Gastrocnemius medialis (tissue), 4 donors: ENCODE results near the gene ANKS1B.

Experiments
- POLR2A ChIP-seq, 2 donors: fragments of 450-650 bp; IDR thresholded peaks; one replicate each; pipeline ENCODE4 v1.6.1; 2017; ENCODE audit warnings: antibody characterized with exemption in 2 of 2, mild to moderate bottlenecking in 2 of 2, moderate library complexity in 2 of 2
- TF ChIP-seq, protein P1 (sequence below), 5 experiments: fragments of 450-650 bp in 3 of 5; fragments of 200-600 bp in 2 of 5; sonication (generic) in 2 of 5; IDR thresholded peaks in 4 of 5; conservative IDR thresholded peaks in 1 of 5; 1 replicate in 4 of 5; 2 replicates in 1 of 5; pipeline ENCODE4 v1.5.1; 2016 to 2019; ENCODE audit warnings: antibody characterized with exemption in 5 of 5, mild to moderate bottlenecking in 3 of 5, moderate library complexity in 3 of 5

DNA sequence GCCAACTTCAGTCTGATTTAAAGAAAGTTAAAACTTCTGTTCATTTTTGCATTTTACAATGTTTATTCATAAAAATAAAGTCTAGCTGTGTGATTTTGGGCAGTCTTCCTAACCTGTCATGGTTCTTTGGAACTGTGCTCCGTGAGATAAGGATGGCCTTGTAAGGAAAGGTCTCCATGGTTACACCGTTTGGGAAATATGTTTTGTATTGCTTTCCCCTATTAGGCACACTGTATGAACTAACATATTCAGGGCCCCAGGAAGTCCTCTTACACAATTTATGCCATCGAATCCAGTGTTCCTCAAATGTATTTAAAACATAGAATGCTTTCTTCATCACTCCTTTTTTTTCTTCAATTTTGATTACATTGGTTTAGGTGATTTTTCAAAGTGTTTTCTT is 1285.2 kb downstream of the ANKS1B start:
- TF ChIP-seq, protein P1, sequence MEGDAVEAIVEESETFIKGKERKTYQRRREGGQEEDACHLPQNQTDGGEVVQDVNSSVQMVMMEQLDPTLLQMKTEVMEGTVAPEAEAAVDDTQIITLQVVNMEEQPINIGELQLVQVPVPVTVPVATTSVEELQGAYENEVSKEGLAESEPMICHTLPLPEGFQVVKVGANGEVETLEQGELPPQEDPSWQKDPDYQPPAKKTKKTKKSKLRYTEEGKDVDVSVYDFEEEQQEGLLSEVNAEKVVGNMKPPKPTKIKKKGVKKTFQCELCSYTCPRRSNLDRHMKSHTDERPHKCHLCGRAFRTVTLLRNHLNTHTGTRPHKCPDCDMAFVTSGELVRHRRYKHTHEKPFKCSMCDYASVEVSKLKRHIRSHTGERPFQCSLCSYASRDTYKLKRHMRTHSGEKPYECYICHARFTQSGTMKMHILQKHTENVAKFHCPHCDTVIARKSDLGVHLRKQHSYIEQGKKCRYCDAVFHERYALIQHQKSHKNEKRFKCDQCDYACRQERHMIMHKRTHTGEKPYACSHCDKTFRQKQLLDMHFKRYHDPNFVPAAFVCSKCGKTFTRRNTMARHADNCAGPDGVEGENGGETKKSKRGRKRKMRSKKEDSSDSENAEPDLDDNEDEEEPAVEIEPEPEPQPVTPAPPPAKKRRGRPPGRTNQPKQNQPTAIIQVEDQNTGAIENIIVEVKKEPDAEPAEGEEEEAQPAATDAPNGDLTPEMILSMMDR (IDR thresholded peaks at IDR 0.05 in 4 of 5, conservative IDR thresholded peaks at IDR 0.05 in 1 of 5) = no peak
- TF ChIP-seq POLR2A (IDR thresholded peaks at IDR 0.05) = no peak
